Stimulated activated naive CD4-positive, alpha-beta T cell (primary cell): ENCODE measurements around the gene ZNF324.
A peak's percentile ranks its signal among the peaks of the same experiment; 100 is the strongest.
"Not testable (repeated sequence)": the region's sequence is repeated elsewhere in the genome, so short reads cannot be mapped to it uniquely, and the experiment has no call there.

Experiments
- DNase-seq, 6 experiments: peaks; one replicate each; lab custom pipeline; 2025; lab: John Stamatoyannopoulos, UW

Gene ZNF324

GRCh38 chr19:58471736-58472135 is 4.9 kb downstream of the ZNF324 start:
- DNase-seq: no peak

GRCh38 chr19:58473775-58474174 is 6.9 kb downstream of the ZNF324 start:
- DNase-seq: no peak

GRCh38 chr19:58474291-58474996 is 7.6 kb downstream of the ZNF324 start:
- no peak for DNase-seq

- peak in 1 of 6 experiments; percentile 56 for DNase-seq
Measured at GRCh38 chr19:58474997-58475713, 8.3 kb downstream of the ZNF324 start.

GRCh38 chr19:58475714-58476497 is 9.0 kb downstream of the ZNF324 start, which contains the start of gene ZNF446:
Gene ZNF446, plus strand, starts transcription at chr19:58476352. Its CDS starts 867 bp downstream, at chr19:58477219.
- DNase-seq: peak; percentile 91 to 96 (median 95)

GRCh38 chr19:58476498-58477015 is 9.7 kb downstream of the ZNF324 start:
- no peak for DNase-seq

- no peak for DNase-seq
Measured at GRCh38 chr19:58477130-58477529, 10.2 kb downstream of the ZNF324 start.

GRCh38 chr19:58477871-58478270 is 11.0 kb downstream of the ZNF324 start:
- DNase-seq: no peak

- no peak for DNase-seq
Measured at GRCh38 chr19:58479303-58479702, 12.4 kb downstream of the ZNF324 start.

GRCh38 chr19:58479736-58480480 is 13.0 kb downstream of the ZNF324 start:
- no peak for DNase-seq

- DNase-seq: no peak
Measured at GRCh38 chr19:58480481-58480830, 13.6 kb downstream of the ZNF324 start.

GRCh38 chr19:58480831-58481230 is 14.0 kb downstream of the ZNF324 start:
- no peak for DNase-seq

GRCh38 chr19:58482372-58482771 is 15.5 kb downstream of the ZNF324 start:
- no peak for DNase-seq

GRCh38 chr19:58483776-58484175 is 16.9 kb downstream of the ZNF324 start:
- no peak for DNase-seq

- not testable (repeated sequence) for DNase-seq
Measured at GRCh38 chr19:58484349-58484748, 17.5 kb downstream of the ZNF324 start.

- DNase-seq: no peak
Measured at GRCh38 chr19:58491393-58491792, 24.5 kb downstream of the ZNF324 start.

GRCh38 chr19:58492265-58492664 is 25.4 kb downstream of the ZNF324 start:
- DNase-seq: no peak

GRCh38 chr19:58497634-58498170 is 30.8 kb downstream of the ZNF324 start:
- DNase-seq: no peak

- no peak for DNase-seq
Measured at GRCh38 chr19:58498316-58499020, 31.6 kb downstream of the ZNF324 start.

GRCh38 chr19:58499021-58499927 is 32.4 kb downstream of the ZNF324 start:
- peak; percentile 80 to 95 (median 88) for DNase-seq
